HG03280 (cell line): Measurements from ENCODE around the gene LGALS12.
"Not testable (repeated sequence)": the region's sequence is repeated elsewhere in the genome, so short reads cannot be mapped to it uniquely, and the experiment has no call there.

ENCODE experiments used
- ATAC-seq: cut with Tn5 transposase; IDR thresholded peaks from one replicate; pipeline ENCODE4 v1.9.1; 2021; ENCODE audit warnings: mild to moderate bottlenecking, moderate library complexity; ENCODE audit not compliant: unreplicated experiment

Gene LGALS12

DNA sequence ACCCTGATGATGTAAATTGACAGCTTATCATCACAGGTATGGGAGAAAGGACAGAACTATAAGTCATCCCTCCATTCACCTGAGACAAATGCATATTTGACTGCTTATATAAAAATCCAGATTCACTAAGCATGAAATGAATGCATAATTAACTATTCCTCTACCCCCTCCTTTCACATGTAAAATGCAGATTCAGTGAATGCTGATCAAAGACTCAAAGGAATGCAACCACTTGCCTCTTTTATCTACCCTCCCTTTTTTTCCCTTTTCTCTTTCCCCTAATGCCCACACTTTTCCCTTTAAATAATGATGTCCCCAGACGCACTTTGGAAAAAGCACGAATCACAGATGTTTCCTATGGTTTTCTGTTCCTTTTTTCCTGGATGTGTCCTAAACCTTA, 26.2 kb downstream of the LGALS12 start:
- no peak for ATAC-seq

DNA sequence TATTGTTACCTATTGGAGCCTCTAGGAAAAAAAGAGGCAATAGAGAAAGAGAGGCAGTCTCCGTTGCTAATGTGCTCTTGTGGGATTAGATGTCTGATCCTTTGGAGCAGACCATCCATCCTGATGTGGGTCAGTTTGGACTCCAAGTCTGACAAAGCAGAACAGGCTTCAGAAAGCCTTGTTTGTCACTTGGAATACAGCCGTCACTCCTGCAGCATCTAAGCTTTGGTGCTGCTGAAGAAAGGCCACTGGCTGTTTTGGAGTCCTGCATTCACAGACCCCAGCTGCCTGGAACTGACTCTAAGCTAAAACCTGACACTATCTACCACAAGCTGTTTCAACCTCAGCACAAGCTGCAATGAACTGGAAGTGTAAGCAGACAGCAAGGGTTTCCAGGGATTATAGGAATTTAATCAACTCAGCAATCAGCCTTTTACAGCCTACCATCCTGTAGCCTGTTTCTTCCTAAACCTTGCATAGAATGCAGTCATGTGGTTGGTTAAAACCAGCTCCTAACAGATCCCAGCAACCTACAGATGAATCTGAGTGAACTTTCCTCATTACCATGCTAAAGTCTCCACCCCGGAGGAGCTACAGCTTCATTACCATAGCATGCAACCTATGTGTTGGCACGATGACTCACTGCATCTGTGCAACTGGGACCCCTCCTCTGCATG, 27.1 kb downstream of the LGALS12 start:
- no peak for ATAC-seq

DNA sequence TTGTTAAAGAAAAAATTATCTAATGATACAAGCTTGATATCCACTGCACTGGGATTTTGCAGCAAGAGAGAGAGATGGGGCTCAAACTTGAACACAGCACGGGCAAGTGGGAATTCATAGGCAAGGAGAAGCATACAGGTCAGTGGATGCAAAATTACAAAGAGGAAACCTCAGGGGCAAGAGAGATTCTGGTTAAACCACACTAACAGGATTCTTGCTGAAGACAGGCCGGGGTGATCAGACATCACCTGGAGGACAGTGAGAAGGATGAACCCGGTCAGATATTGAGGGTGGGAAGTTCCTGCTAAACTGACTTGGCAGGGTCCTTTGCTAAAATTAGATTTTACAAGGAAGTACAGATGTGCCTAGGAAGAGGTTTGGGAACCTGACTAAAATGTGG, 28.2 kb downstream of the LGALS12 start:
- ATAC-seq, result no peak

DNA sequence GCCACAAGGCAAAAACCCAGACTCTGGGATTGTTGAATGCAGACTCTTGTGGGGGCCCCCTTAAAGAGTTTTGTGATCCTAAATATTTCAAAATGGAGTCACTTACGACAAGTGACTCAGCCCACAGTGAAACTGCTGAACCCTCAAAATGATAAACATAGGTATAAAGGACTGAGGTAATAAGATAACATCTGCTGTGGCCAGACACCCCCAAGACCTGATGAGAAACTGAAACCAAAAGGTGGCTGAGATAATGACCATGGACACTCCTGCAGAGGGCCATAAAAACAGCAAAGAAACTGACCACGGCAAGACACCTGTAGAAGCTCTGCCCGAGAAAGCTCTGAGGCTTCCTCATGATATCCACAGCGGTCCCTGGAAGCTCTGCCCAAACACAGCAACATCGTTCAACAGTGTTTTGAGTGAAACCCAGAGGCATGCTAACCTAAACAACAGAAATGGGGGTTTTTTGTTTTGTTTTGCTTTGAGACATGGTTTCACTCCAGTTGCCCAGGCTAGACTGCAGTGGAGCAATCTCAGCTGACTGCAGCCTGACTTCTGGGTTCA, 29.1 kb downstream of the LGALS12 start:
- ATAC-seq, result peak; percentile 45

DNA sequence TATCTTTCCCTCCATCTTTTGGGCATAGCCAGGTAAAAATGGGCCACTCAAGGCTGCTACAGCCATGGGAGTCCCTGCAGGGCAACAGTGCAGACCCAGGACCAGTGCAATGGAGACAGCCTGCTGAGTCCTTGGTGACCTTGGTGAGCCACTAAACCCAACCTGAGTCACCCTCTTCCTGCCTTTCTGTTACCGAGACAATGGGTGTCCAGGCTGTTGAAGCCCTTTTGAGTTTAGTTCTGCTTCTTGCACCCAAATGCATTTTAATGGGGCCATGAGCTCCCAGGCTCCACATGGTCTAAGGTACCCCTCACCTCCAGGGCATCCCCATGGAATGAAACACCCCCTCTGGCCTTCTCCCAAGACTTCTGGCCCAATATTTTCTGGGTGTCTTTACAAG, 29.9 kb downstream of the LGALS12 start:
- ATAC-seq, result no peak

DNA sequence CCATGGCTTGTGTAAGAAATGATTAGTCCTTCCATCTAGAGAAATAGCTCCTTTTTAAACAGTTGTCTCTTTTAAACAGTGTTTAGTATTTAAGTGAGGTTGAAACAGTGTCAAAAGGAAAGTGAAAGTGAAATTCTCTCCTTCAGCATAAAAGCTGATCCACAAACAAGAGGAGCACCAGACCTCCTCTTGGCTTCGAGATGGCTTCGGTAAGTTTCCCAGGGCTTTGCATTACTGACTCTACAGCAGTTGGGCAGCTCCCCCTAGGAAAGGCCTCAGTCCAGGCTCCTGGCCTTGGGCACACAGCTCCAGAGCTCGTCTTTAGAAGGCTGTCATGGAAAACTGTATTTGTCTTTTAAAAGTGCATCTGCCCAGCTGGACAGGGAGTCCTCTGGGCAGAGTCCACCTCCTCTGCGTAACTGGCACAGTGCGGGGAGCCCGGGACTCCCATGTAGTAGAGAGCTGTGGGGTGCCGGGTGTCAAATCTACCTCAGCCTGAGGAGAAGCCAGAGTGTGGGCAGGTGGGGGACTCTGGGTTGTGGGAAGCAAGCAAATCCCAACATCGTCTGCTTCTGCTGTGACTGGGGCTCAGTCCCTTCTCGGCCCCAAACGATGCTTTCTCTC, 30.9 kb downstream of the LGALS12 start, which contains the start of gene PLAAT4:
Gene PLAAT4, plus strand, starts transcription at position 140 of the 624 bp plus-strand sequence. Its CDS starts 61 bp downstream, at position 201.
- no peak for ATAC-seq

DNA sequence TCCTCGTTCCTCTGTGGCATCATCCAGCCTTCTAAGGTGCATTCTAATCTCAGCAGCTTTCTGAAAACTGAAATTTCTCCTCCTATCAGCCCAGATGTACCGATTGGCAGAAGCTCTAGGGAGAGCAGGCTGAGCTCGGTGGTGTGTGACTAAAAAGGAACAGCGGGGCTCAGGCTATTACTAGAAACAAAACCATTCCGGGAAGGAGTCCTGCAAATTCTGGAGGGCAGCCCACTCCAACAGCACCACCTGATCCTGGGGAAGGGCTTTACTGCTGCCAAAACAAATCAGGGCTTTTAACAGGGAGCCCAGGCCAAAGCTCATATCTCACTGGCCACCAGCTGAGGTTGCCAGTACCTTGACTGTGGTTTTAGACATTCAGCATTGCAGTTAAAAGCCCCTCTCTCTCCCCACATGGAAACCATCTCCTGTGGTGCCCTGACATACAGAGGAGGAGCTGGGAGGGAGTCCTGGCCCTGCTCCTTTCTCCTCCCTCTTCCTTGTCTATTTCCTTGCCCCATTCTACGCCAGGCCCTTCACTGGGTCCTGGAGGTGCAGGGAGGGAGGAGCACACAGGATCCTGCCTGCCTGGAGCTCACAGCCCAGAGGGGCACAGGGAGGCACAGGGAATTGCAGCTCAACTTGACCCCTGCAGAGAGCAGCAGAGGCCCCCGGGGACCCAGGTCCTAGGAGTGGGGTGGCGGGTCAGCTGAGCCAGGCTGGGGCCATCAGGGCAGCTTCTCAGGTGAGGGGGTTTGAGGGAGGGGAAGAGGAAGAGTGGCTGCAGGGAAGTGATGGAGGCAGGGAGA, 31.6 kb downstream of the LGALS12 start:
- ATAC-seq, result no peak

DNA sequence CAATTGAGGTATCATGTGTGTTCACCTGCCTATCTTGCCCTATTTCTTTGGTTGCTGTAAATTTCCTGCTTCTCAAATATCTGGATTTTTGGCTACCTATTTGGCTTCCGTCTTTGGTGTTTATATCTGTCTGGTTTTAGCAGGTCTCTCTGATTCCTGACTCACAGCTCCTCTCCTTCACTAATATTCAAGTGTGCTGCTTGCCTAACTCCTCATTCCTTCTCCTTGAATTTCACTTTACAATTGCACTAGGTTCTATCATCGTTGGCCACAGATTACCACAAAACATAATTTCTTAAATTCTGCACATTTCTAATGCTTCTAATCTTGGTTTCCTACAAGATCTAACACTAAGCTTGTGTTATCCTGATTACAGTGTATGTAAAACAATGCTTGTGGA, 36.6 kb downstream of the LGALS12 start:
- not testable (repeated sequence) for ATAC-seq

DNA sequence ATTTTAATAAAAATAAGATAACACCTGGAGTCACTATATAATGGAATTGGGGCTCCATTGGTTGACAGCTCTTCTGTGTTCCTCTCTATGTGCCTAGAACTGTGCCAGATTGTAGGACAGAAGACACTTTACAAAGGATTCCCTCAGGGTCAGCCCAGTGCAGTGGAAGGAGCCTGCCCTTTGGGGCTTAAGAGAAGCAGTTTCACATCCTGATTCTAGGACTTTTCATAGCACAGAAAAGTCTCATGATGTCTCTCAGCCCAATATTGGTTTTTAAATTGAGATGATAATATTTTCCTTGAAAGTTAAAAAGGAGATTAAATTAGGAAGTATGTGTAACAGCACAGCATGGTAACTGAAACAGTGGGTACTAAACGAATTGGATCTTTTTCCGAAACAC, 37.8 kb downstream of the LGALS12 start:
- no peak for ATAC-seq

DNA sequence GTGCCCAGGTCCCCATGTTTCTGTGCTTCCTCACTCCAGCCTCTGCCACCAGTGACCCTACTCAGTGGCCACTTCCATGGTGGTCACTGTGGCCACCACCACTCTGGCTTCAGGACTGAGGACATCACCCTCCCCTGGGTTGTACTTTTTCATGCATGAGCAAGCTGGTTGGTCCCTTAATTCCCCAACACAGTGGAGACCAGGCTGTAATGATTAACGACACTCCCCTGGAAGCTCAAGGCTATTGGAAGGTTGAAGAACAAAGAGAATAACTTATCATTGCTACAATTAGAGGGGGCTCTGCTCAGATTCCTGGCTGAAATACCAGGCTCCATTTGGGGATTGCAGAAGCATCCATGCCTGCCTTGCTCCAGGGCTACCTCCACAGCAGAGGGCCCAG, 41.2 kb downstream of the LGALS12 start:
- ATAC-seq, result no peak

DNA sequence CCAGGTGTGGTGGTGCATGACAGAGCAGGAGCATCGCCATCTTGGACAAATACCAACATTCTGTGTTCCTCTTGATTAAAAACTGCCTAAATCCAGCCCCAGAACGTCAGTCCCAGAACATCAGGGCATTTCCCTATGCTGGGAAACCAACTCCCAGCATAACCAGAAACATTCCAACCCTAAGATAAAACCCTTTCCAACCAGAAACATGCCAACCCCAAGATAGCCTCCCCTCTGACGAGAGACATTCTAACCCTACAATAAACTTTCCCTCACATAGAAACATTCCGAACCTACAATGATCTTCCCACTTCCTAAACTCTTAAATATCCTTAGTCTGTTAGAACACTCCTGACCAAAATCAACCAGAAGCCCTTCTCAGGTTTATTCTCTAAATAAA, 42.3 kb downstream of the LGALS12 start:
- ATAC-seq, result no peak

DNA sequence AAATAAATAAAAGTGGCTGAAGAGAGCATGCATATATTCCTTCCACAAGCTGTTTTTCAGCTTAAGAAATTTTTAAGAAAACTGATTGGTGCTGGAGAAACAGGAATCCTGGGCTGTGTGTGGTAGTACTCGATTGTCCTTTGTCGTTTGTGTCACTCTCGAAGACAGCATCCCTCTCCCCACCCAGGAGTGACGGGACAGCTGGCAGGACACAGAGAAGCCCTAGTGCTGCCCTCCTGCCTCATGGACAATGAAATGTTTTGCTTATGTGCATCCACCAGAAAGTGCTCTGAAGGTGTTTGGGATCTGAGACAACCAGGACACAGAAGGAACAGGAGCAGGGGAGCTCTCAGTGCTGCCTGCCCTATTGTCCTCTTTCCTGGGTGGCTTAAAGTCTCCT, 43.5 kb downstream of the LGALS12 start:
- no peak for ATAC-seq

DNA sequence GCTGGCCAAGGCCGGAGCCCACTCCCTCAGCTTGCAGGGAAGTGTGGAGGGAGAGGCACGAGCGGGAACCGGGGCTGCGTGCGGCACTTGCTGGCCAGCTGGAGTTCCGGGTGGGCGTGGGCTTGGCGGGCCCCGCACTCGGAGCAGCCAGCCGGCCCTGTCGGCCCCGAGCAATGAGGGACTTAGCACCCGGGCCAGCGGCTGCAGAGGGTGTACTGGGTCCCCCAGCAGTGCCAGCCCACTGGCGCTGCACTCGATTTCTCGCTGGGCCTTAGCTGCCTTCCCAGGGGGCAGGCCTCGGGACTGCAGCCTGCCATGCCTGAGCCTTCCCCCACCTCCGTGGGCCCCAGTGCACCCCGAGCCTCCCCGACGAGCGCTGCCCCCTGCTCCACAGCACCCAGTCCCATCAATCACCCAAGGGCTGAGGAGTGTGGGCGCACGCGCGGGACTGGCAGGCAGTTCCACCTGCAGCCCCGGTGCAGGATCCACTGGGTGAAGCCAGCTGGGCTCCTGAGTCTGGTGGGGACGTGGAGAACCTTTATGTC, 44.3 kb downstream of the LGALS12 start:
- ATAC-seq, result not testable (repeated sequence)

DNA sequence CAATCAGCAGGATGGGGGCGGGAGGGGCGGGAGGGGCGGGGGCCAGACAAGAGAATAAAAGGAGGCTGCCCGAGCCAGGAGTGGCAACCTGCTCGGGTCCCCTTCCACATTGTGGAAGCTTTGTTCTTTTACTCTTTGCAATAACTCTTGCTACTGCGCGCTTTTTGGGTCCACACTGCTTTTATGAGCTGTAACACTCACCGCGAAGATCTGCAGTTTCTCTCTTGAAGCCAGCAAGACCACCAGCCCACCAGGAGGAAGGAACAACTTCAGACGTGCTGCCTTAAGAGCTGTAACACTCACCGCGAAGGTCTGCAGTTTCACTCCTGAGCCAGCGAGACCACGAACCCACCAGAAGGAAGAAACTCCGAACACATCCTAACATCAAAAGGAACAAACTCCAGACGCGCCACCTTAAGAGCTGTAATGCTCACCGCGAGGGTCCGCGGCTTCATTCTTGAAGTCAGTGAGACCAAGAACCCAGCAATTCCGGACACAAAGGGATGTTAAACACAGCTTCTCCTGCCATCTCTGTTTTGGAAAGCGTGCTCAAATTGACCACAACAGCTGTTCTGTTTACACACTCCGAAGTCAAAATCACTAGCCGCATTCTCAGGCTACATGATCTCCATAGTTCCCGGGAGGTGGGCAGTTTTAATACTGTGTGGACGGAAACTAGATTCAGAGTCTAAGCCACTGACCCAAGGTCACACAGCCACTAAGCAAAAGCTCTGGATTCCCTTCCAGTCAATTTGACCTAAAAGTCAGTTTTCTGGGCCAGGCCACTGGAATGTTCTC, 45.4 kb downstream of the LGALS12 start:
- no peak for ATAC-seq

DNA sequence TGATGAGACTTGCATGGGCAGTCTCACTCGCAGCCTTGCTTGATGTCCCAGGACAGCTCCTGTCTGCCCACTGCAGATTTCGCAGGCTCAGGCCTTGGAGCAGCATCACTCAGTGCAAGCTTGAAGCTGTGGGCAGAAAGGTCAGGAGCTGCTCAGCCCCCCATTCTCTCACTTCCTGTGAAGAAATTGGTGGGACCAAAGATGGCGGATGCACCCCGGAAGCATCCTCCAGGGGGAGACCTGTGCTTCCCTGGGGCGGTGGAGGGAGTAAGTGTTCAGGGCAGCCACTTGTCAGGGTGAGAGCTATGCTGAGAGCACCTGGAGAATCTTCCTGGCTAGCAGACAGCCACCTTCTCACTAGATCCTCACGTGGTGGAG, 46.0 kb downstream of the LGALS12 start:
- ATAC-seq, result no peak

DNA sequence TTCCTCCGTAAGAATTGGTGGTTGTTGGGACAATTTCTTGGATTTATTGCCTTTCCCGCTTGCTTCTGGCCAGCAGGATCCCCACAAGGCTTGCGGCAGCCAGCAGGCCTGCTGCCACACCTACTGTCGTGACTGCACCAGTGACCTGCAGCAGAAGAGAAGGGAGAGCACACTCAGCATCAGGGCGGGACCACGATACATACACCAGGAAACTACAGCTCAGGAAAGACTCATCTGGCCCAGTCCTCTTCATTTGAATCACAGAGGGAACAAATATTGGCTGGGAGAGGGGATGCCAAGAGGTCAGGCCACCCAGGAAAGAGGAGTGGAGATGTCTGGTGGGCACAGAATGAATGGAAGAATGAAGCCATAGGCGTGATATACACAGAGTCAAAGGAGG, 47.0 kb downstream of the LGALS12 start:
- no peak for ATAC-seq

DNA sequence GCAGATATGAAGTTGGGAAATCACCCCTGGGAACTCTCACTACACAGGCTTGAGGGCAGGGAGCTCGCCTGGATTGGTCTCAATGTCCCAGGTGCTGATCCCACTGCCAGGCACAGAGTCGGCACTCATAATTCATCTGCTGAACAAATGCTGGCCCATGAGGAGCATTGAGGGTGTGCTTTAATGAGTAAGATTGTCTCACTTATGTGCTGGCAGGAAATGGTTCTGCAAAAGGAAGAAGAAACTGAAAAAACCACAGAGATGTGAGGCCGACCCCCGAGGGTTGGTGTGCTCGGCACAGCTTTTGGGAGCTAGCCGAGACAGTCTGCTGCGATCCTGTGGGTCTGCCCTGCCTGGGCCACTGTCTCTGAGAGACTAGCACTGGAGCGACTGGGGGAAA, 47.9 kb downstream of the LGALS12 start:
- ATAC-seq, result no peak

DNA sequence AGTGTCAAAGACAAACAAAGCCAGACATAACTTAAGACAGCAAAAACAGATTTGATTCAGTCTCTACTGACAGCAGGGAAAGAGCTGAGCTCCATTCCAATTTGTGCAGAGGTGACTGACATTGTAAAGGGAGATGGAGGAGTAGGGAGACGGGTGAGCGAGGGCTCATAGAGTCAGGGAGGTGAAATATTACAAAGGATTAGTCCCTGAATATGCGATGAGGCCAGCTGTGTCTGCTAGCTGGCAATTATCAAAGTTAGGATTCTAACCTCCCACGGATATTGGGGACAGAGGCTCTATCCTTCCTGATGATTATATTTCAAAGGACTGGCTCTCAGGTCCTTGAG, 49.0 kb downstream of the LGALS12 start:
- ATAC-seq, result no peak

DNA sequence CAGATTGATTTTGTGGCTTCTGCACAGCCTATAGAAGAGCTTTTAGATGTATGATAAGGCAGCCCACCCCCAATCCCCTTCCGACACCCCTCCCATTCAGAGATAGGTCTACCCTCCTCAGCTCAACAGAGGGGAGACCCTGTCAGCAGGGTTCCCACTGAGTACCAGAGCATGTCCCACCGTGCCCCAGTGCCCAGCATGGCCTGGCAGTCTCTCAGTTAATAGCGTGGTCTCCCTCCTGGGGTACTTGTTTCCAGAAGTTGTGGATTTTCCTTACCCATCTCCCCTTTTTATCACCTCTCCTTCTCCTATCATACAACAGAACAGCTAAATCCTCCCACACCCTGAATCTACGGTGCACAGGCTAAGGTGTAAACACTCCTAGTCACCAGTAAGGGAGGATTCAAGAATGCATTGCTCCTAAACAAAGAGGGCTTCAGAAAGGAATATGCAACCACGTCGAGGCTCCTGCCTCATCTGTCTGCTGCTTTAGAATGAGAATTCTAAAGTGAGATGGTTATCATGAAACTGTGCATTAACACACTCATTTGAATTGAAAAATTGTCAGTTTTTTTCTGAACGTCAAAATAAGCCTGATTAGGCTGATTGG, 50.6 kb downstream of the LGALS12 start:
- no peak for ATAC-seq

DNA sequence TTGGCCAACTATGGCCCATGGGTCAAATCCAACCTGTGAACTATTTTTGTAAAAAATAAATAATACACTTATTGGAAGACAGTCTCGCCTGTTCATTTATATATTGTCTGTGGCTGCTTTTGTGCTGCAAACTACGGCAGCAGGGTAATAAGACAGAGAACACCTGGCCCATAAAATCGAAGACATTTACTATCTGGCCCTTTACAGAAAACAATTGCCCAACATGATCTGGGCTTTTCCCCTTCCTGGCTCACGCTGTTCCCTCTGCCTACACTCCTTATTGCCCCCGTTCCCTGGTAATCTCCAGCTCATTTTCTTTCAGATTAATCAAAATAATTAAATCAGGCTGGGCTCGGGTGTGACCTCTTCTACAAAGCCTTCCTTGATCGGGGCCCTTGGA, 51.7 kb downstream of the LGALS12 start:
- ATAC-seq, result no peak
